Nucleus accumbens (tissue), 56 donors: Measurements from ENCODE around the gene LZTS3.
"Not testable (repeated sequence)": the region's sequence is repeated elsewhere in the genome, so short reads cannot be mapped to it uniquely, and the experiment has no call there.

Experiments used
- DNase-seq, 56 donors: peaks; one replicate each; lab custom pipeline; 2025; lab: John Stamatoyannopoulos, UW

Gene LZTS3

GRCh38 chr20:3168829-3169590 is 4.3 kb downstream of the LZTS3 start:
- no peak for DNase-seq

- no peak for DNase-seq
These were observed 5.1 kb downstream of the LZTS3 start for GRCh38 chr20:3168079-3168828.

- DNase-seq, result no peak
These were observed 5.6 kb downstream of the LZTS3 start for GRCh38 chr20:3167738-3168078.

- DNase-seq, result no peak
These were observed 6.4 kb downstream of the LZTS3 start for GRCh38 chr20:3166913-3167342.

- no peak for DNase-seq
These were observed 6.9 kb downstream of the LZTS3 start for GRCh38 chr20:3166338-3166912.

GRCh38 chr20:3165473-3166337 is 7.6 kb downstream of the LZTS3 start:
- peak in 10 of 56 donors; percentile 22 to 54 (median 30) for DNase-seq

GRCh38 chr20:3164763-3165410 is 8.5 kb downstream of the LZTS3 start:
- no peak for DNase-seq

GRCh38 chr20:3164043-3164762 is 9.1 kb downstream of the LZTS3 start:
- DNase-seq, result no peak

GRCh38 chr20:3163099-3164042 is 10.0 kb downstream of the LZTS3 start:
- DNase-seq, result no peak

- peak in 2 of 56 donors; percentile 20 to 39 for DNase-seq
These were observed 11.2 kb downstream of the LZTS3 start for GRCh38 chr20:3162080-3162611.

GRCh38 chr20:3161316-3162079 is 11.9 kb downstream of the LZTS3 start:
- no peak for DNase-seq

GRCh38 chr20:3160418-3160817 is 12.9 kb downstream of the LZTS3 start:
- no peak for DNase-seq

GRCh38 chr20:3158968-3159431 is 14.3 kb downstream of the LZTS3 start:
- no peak for DNase-seq

GRCh38 chr20:3157817-3158216 is 15.5 kb downstream of the LZTS3 start:
- no peak for DNase-seq

- DNase-seq, result no peak
These were observed 16.3 kb downstream of the LZTS3 start for GRCh38 chr20:3156811-3157619.

GRCh38 chr20:3152057-3152644 is 21.2 kb downstream of the LZTS3 start:
- not testable (repeated sequence) for DNase-seq
